PFSK-1 (cell line): ENCODE data around the gene OR10P1.

Source experiments
- FOXP2 ChIP-seq: optimal IDR thresholded peaks from 2 replicates; pipeline ENCODE3; 2011; ENCODE audit warnings: borderline replicate concordance, control low read depth, inconsistent platforms; ENCODE audit not compliant: insufficient read depth; ENCODE audit errors: extremely low read length, extremely low read depth
- POLR2AphosphoS5 ChIP-seq: IDR thresholded peaks from 2 replicates; pipeline ENCODE4 v1.6.1; 2012; ENCODE audit warnings: low read depth, mild to moderate bottlenecking, control low read depth, low read length, moderate library complexity
- REST ChIP-seq, 2 experiments: IDR thresholded peaks; 2 replicates each; pipeline versions ENCODE4 v1.6.1 to v1.8.0; 2011 to 2012; ENCODE audit warnings: low read depth in 2 of 2, low read length in 2 of 2, control low read depth in 1 of 2, inconsistent platforms in 1 of 2, mild to moderate bottlenecking in 1 of 2, moderate library complexity in 1 of 2; ENCODE audit not compliant: insufficient read depth in 1 of 2
- SIN3A ChIP-seq: IDR thresholded peaks from 2 replicates; pipeline ENCODE4 v1.6.1; 2012; ENCODE audit warnings: mild to moderate bottlenecking, low read length, moderate library complexity, borderline replicate concordance; ENCODE audit not compliant: insufficient read depth
- TAF1 ChIP-seq: IDR thresholded peaks from 2 replicates; pipeline ENCODE4 v1.6.1; 2012; ENCODE audit warnings: low read length, control low read depth, borderline replicate concordance; ENCODE audit not compliant: insufficient read depth

OR10P1 gene

GRCh38 chr12:55637467-55637866 is 775 bp downstream of the OR10P1 start:
- TF ChIP-seq REST (IDR thresholded peaks at IDR 0.05; ENCODE audit: insufficient read depth in 1 of 2, low read depth in 2 of 2, low read length in 2 of 2) (no peak), SIN3A (no peak), TAF1 (no peak), FOXP2 (no peak), POLR2AphosphoS5 (no peak)

GRCh38 chr12:55641595-55641994 is 4.9 kb downstream of the OR10P1 start:
- no peak for TF ChIP-seq FOXP2
- TF ChIP-seq SIN3A, result no peak
- TF ChIP-seq TAF1, result no peak
- TF ChIP-seq REST (IDR thresholded peaks at IDR 0.05; ENCODE audit: insufficient read depth in 1 of 2, low read depth in 2 of 2, low read length in 2 of 2), result no peak
- TF ChIP-seq POLR2AphosphoS5, result no peak

- TF ChIP-seq TAF1, result no peak
- no peak for TF ChIP-seq REST (IDR thresholded peaks at IDR 0.05; ENCODE audit: insufficient read depth in 1 of 2, low read depth in 2 of 2, low read length in 2 of 2)
- TF ChIP-seq SIN3A, result no peak
- TF ChIP-seq FOXP2, result no peak
Observed at GRCh38 chr12:55642267-55642666, 5.6 kb downstream of the OR10P1 start.

GRCh38 chr12:55642669-55643068 is 6.0 kb downstream of the OR10P1 start:
- no peak for TF ChIP-seq TAF1
- TF ChIP-seq REST (IDR thresholded peaks at IDR 0.05; ENCODE audit: insufficient read depth in 1 of 2, low read depth in 2 of 2, low read length in 2 of 2), result no peak
- no peak for TF ChIP-seq FOXP2
- TF ChIP-seq SIN3A, result no peak
- no peak for TF ChIP-seq POLR2AphosphoS5

GRCh38 chr12:55644591-55644990 is 7.9 kb downstream of the OR10P1 start:
- TF ChIP-seq REST (IDR thresholded peaks at IDR 0.05; ENCODE audit: insufficient read depth in 1 of 2, low read depth in 2 of 2, low read length in 2 of 2) (no peak), POLR2AphosphoS5 (no peak), FOXP2 (no peak), SIN3A (no peak), TAF1 (no peak)
